Cardiac fibroblast (primary cell): ENCODE measurements around the gene RAP1GAP.

Experiments used
- DNase-seq, 2 donors: peaks; one replicate each; pipeline versions ENCODE4 v3.0.0 to v3.0.0-alpha.2; 2010; ENCODE audit warnings: low read depth in 2 of 2
- H3K4me3 ChIP-seq, 2 donors: replicated peaks in 1 of 2; 1 replicate in 1 of 2; 2 replicates in 1 of 2; pipeline ENCODE4 v1.5.1; 2011; ENCODE audit warnings: low read depth in 2 of 2, low read length in 2 of 2, mild to moderate bottlenecking in 2 of 2, moderate library complexity in 1 of 2
- TF ChIP-seq, protein P1 (sequence below): IDR thresholded peaks from one replicate; pipeline ENCODE4 v1.5.1; 2011; ENCODE audit warnings: low read depth, mild to moderate bottlenecking, low read length, inconsistent platforms

RAP1GAP gene

DNA sequence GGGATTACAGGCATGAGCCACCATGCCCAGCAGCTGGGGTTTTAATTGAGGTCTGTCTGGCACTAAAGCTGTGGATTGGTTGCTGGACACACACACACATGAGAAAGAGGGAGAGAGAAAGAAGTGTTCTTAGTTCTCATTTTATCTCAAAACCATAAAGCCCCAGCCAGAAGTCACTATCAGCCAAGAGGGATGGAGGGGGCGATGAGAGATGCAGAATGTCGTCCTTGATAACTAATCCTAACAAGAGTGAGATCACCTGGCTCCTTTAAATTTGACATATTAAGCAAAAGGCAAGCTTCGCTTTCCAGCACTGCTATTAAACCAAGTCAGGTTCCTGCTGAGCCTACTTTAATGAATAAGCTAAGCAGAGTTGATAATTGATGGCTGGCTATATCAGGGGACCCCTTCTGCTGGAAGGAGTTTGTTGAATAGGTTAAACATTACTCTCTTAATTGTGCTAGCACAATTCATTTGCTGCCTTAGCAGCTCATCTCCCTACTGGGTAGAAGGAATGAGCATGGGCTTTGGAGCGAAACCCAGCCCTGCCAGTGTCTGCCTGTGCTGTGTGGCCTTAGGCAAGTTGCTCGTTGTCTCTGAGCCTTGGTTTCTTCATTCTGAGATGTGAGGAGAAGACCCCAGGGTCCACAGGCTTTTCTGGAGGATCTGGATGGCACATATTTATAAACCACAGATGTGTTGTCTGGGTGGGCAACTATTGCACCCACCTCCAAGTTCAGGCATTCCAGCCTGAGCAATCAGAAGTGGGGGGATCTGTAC is 109.2 kb downstream of the RAP1GAP start:
- TF ChIP-seq, protein P1, sequence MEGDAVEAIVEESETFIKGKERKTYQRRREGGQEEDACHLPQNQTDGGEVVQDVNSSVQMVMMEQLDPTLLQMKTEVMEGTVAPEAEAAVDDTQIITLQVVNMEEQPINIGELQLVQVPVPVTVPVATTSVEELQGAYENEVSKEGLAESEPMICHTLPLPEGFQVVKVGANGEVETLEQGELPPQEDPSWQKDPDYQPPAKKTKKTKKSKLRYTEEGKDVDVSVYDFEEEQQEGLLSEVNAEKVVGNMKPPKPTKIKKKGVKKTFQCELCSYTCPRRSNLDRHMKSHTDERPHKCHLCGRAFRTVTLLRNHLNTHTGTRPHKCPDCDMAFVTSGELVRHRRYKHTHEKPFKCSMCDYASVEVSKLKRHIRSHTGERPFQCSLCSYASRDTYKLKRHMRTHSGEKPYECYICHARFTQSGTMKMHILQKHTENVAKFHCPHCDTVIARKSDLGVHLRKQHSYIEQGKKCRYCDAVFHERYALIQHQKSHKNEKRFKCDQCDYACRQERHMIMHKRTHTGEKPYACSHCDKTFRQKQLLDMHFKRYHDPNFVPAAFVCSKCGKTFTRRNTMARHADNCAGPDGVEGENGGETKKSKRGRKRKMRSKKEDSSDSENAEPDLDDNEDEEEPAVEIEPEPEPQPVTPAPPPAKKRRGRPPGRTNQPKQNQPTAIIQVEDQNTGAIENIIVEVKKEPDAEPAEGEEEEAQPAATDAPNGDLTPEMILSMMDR: no peak
- H3K4me3 ChIP-seq: no peak overlapping the region
- DNase-seq: no peak

DNA sequence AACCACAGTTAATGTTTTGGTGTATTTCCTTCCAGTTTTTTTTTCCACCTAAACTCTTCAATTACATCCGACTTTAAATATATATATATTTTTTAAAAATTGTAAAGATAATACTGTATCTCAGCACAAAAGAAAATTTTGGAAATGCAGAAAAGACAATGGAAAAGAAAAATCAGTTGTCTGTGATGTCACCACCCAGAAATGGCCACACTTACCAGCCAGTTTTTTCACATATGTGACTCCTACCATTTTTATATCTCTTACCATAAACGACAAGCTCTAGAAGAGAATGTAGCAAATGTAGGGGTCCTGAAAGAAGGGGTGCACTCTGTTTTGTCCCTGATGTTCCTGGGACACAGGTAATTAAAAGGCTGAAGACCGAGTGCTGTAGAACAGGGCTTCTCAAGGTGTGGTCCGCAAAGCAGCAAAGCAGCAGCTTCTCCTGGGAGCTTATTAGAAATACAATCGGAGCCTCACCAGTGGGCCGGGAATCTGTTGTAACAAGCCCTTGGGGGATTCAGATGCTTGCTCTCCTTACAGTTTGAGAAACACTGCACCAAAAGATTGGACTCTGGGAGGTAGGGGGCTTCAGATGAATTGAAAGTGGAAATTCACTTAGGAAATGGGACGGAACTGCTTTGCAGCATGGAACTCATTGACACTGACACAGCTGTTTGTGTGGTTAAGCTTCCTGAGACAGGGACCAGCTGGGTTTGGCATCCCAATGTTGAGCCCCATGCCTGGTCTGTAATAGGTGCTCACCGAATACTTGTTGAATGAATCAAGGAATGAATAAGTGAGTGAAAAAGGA is 115.8 kb downstream of the RAP1GAP start:
- peak overlapping the region in 1 of 2 donors; percentile 4 for H3K4me3 ChIP-seq
- TF ChIP-seq, protein P1: no peak
- DNase-seq: peak; percentile 55 to 93

DNA sequence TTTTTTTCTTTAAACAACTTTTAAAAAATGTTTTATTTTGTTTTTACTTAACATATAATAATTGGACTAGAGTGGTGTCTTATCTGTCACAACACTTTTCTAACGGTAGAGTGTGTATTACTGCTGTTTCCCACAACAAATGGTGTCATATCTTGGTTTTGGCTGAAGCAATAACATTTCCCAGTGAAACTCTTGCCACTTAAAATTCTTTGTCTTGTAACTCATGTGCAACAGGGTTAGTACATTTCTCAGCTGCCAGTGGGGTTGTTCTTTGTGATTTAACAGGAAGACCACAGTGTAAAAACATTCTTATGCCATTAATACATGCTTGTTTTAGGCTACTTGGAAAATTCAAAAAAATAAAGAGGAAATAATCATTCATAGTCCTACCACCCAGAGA is 116.4 kb downstream of the RAP1GAP start:
- TF ChIP-seq, protein P1: no peak
- no peak overlapping the region for H3K4me3 ChIP-seq
- peak; percentile 93 to 98 for DNase-seq

DNA sequence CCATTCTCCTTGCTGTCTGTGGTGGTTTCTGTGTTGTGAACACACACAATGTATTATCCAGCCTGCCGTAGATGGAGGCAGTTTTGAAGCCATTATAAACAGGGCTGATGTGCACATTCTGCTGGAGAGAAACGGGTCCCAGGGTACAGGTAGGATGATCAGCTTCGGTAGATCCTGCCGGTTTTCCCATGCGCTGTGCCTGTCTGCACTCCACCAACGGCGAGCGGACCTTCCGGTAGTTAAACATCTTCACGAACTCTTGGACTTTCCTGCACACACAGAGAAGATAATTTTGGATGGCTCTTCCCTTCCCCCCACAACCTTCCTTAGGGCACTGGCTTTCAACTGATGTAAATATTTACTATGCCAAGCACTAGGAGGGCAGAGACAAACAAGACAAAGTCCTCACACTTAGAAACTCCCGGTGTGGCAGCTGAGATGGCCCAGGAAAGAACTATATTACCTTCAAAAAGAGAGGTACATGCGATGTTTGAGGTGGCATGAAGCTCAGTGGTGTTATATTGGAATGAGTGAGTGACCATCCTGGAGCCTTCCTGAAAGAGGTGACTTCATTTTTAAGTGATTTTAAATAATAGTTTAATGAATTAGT is 118.2 kb downstream of the RAP1GAP start:
- TF ChIP-seq, protein P1: no peak
- no peak for DNase-seq
- no peak overlapping the region for H3K4me3 ChIP-seq

DNA sequence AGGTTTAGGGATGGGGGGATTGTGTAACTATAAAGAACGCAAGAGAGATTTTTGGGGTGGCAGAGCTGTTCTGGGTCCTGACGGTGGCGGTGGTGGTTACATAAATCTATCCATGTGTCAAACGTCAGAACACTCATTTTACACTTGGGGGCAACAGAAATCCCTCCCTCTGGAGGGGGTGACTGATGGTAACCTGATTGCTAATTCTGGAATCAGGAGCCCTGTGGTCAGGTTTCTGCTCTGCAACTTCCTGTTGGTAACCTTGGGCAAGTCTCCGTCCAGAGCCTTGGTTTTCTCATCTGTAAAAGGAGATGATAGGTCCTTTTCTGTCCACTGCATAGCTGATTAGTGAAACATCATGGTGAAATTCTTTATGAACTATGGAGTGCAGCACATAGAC is 119.1 kb downstream of the RAP1GAP start:
- TF ChIP-seq, protein P1: no peak
- peak in 1 of 2 donors; percentile 60 for DNase-seq
- no peak overlapping the region for H3K4me3 ChIP-seq

DNA sequence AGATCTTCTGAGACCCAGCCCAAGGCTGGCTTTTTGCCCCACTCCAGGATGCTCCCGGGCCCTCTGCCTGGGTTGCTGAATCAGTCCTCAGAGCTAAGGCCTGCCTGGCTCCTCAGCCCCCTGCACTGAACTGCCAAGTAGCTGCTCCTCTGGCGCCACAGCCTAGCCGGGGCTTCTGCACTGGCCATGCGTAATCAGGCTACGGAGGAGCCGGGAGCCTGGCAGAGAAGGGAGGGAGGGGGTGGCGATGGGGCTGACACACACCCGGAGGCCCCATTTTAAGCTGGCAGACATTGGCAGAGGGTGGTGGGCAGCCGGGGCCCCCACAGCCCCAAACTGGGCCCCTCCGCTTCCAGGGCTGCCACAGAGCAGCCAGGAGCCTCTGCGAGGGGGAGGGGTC is 121.3 kb downstream of the RAP1GAP start:
- DNase-seq: no peak
- no peak overlapping the region for H3K4me3 ChIP-seq
- TF ChIP-seq, protein P1: no peak
